NCI-H2227 (cell line): ENCODE results near the gene ZMYND12.

Source experiments
- DNase-seq: peaks from one replicate; lab custom pipeline; 2025; ENCODE audit not compliant: unreplicated experiment; lab: John Stamatoyannopoulos, UW

Gene ZMYND12

DNA sequence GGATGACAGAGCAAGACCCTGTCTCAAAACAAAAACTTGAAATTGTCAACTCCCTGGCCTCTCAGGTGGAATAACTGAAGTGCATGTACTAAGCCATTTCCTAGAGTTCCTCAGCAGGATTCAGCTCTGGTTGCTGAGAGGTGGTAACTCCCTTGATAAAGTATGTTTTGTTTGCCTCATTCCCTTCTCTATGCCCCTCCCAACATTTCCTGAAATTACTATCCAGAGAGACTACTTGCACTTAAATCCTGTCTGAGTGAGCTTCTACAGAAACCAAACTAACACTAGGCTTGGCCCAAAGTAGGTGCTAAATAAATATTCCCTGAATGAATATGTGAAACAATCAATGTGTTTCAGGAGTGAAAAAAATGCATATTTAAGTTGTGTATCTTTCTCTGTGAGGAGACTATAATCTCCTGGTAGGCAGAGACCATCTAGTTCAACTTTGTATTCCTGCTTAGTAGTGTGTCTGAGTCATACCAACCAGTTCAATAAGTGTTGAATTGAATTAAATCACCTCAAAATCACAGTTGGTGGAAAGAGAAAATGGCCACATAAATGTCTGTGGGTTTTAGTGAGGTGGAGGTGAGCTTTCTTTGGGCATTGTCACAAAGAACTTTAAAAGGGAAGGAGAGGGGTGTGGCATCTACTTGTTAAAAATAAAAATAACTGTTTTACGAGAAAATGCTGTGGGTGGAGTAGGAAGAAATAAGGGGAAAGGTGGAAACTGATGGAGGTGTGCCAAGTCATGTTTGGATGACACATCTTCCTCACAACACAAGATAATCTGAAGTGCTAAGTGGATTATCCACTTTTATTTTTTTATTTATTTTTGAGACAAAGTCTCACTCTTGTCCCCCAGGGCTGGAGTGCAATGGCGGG lies 62.6 kb downstream of the ZMYND12 start:
- DNase-seq = no peak

DNA sequence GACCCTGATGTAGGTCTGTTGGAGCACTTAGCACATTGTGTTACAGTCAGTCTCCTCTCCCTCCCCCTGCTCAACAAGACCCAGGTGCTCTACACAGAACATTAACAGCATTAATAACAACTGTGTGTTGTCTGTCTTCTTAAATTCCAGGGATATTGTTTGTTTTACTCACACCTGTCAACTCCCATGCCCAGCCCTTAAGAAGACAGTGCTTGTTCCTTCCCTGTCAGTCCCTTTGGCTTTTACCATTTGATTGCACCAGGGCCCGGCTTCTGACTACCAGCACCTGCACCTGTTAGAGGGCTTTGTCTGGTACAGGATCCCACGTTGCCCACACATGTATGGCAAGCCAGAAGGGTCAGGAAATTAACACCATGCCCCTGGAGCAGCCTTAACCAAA lies 63.6 kb downstream of the ZMYND12 start:
- peak; percentile 11 for DNase-seq

DNA sequence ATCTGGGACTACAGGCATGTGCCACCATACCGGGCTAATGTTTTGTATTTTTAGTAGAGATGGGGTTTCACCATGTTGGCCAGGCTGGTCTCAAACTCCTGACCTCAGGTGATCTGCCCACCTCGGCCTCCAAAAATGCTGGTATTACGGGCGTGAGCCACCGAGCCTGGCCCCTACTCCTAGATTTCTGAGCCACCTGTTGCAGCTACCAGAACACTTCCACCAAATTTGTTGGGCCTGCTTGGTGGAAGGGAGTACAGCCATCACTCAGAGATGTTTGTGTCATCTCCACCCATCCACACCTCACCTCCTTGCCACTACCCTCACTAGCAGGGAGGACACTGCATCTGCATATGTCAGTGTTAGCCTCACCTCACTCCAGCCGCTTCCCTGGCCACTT lies 69.8 kb downstream of the ZMYND12 start:
- no peak for DNase-seq

DNA sequence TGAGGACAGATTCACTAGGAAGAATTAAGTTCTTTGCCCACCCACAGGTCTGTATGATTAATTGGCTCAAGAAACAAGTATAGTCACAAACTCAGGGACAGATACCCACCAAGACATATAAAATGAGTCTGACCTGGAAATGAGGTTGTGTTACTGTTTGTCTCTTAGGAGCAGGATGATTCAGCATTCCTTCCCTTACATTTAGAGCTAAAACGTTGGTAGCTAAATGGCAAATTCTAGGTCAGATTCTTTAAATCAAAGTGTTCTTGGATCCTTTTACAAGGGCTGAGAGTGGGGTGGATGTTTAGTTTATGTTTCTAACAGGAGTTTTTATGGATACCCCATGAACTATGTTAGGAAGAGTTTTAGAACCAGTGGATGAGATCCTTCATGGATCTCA lies 70.5 kb downstream of the ZMYND12 start:
- no peak for DNase-seq

DNA sequence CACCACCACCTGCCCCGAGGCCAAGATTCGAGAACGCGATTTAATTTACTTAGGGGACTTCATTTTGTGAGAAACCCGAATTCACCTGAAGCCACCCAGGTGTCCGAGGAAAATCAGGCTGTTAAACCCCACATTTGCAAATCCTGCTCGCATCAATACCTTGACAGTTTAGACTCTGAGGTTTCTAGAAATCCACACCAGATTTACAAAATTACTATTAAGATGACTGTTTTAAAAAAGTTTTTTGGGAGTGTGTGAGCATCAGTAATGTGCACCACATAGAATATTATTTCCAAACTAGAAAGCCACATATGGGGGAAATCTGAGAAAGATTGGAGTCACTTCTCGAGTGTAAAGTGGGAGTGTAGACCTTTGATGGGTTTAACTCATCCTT lies 74.5 kb downstream of the ZMYND12 start:
- DNase-seq = no peak

DNA sequence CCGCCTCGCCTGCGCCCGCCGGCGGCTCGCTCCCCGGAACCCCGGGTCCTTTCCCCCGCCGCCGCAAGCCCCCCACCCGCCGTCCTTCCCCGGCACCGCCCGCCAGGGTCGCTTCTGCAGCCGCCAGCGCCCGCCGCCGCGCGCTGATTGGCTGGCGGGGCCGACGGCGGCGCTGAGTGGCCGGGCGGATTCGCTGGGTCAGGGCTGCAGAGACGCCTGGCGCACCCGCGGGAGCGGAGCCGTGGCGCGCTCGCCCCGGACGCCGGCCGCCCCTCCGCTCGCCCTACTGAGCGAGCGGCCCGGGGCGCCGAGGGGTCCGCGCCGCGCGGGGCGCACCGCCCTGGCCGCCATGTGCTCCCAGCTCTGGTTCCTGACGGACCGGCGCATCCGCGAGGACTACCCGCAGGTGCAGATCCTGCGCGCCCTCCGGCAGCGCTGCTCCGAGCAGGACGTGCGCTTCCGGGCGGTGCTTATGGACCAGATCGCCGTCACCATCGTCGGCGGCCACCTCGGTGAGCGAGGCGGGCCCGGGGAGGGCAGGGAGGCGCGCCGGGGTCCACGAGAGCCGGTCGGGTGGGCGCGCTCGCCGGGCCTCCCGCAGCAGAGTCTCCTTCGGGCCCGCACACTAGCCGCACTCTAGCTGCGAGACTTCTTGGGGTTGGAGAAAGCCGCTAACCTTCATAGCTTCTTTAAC lies 75.1 kb downstream of the ZMYND12 start, which contains the start of gene RIMKLA:
TSS of gene RIMKLA (plus strand) at position 207 of the 694 bp plus-strand sequence. CDS start at position 350, 143 bp downstream.
- peak; percentile 90 for DNase-seq
